HepG2 (cell line): Measurements from ENCODE around the gene BCORL1. TPM values are rescaled to one million over a fixed set of nuclear protein-coding genes. Genes with fewer than 3 reads are reported as not detected.

Experiments used
- ATF7 ChIP-seq, 2 experiments: fragments of 450-650 bp in 1 of 2; sonication (generic) in 1 of 2; formaldehyde crosslinking in 1 of 2; IDR thresholded peaks; 2 replicates each; pipeline versions ENCODE4 v1.4.0 to v1.6.1; 2016 to 2020; ENCODE audit warnings: antibody characterized with exemption in 1 of 2, mild to moderate bottlenecking in 1 of 2, missing genetic modification reagents in 1 of 2
- CBX5 ChIP-seq: sonication (generic); formaldehyde crosslinking; IDR thresholded peaks from 2 replicates; pipeline ENCODE4 v1.4.0; 2020; ENCODE audit warnings: missing genetic modification reagents, borderline replicate concordance
- CEBPG ChIP-seq: IDR thresholded peaks from 2 replicates; pipeline ENCODE4 v1.6.1; 2016
- CERS6 ChIP-seq: sonication (generic); formaldehyde crosslinking; IDR thresholded peaks from 2 replicates; pipeline ENCODE4 v1.5.0; 2020; ENCODE audit warnings: missing genetic modification reagents
- DPF2 ChIP-seq: sonication (generic); formaldehyde crosslinking; IDR thresholded peaks from 2 replicates; pipeline ENCODE4 v1.4.0; 2020; ENCODE audit warnings: mild to moderate bottlenecking, low read depth, missing genetic modification reagents, borderline replicate concordance
- HBP1 ChIP-seq: IDR thresholded peaks from 2 replicates; pipeline ENCODE4 v1.6.1; 2016; ENCODE audit warnings: low read depth, control low read depth
- HNRNPL ChIP-seq: fragments of 200-400 bp; formaldehyde crosslinking; IDR thresholded peaks from 2 replicates; pipeline ENCODE4 v1.6.1; 2017; ENCODE audit warnings: mild to moderate bottlenecking, low read depth, low read length
- IKZF1 ChIP-seq: fragments of 450-650 bp; IDR thresholded peaks from 2 replicates; pipeline ENCODE4 v1.7.1; 2016
- JUNB ChIP-seq: sonication (generic); formaldehyde crosslinking; IDR thresholded peaks from 2 replicates; pipeline ENCODE4 v1.8.0; 2022; ENCODE audit warnings: missing genetic modification reagents, mild to moderate bottlenecking, borderline replicate concordance
- KAT7 ChIP-seq: IDR thresholded peaks from 2 replicates; pipeline ENCODE4 v1.6.1; 2018; ENCODE audit warnings: borderline replicate concordance, missing compliant biosample characterization
- MBD4 ChIP-seq: IDR thresholded peaks from 2 replicates; pipeline ENCODE4 v1.6.1; 2012; ENCODE audit warnings: low read length, inconsistent platforms, borderline replicate concordance
- MTA1 ChIP-seq: sonication (generic); formaldehyde crosslinking; IDR thresholded peaks from 2 replicates; pipeline ENCODE4 v1.4.0; 2020; ENCODE audit warnings: missing genetic modification reagents, mild to moderate bottlenecking, borderline replicate concordance
- NCOA1 ChIP-seq: sonication (generic); formaldehyde crosslinking; IDR thresholded peaks from 2 replicates; pipeline ENCODE4 v1.9.0; 2021; ENCODE audit warnings: missing genetic modification reagents
- NFE2 ChIP-seq: sonication (generic); formaldehyde crosslinking; IDR thresholded peaks from 2 replicates; pipeline ENCODE4 v1.4.0; 2020; ENCODE audit warnings: missing genetic modification reagents
- NFRKB ChIP-seq: fragments of 450-650 bp; IDR thresholded peaks from 2 replicates; pipeline ENCODE4 v1.6.1; 2017
- POLR2A ChIP-seq, 2 experiments: IDR thresholded peaks; 2 replicates each; pipeline ENCODE4 v1.6.1; 2011; ENCODE audit warnings: low read depth in 2 of 2, low read length in 2 of 2, mild to moderate bottlenecking in 1 of 2, moderate library complexity in 1 of 2; ENCODE audit not compliant: insufficient read depth in 1 of 2
- SP140L ChIP-seq: sonication (generic); formaldehyde crosslinking; IDR thresholded peaks from 2 replicates; pipeline ENCODE4 v1.4.0; 2020; ENCODE audit warnings: missing genetic modification reagents, borderline replicate concordance
- THYN1 ChIP-seq: sonication (generic); formaldehyde crosslinking; IDR thresholded peaks from 2 replicates; pipeline ENCODE4 v1.8.1; 2023; ENCODE audit warnings: low read depth, mild to moderate bottlenecking, moderate library complexity, missing genetic modification reagents, borderline replicate concordance
- USF2 ChIP-seq, 2 experiments: sonication (generic) in 1 of 2; formaldehyde crosslinking in 1 of 2; IDR thresholded peaks; 2 replicates each; pipeline versions ENCODE4 v1.5.1 to v1.6.1; 2011 to 2020; ENCODE audit warnings: borderline replicate concordance in 1 of 2, low read depth in 1 of 2, low read length in 1 of 2, mild to moderate bottlenecking in 1 of 2, missing genetic modification reagents in 1 of 2, moderate library complexity in 1 of 2
- ZBTB3 ChIP-seq: sonication (generic); formaldehyde crosslinking; IDR thresholded peaks from 2 replicates; pipeline ENCODE4 v1.4.0; 2020; ENCODE audit warnings: low read depth, mild to moderate bottlenecking, moderate library complexity, missing genetic modification reagents, borderline replicate concordance
- ZC3H13 ChIP-seq: sonication (generic); formaldehyde crosslinking; IDR thresholded peaks from 2 replicates; pipeline ENCODE4 v1.8.1; 2023; ENCODE audit warnings: mild to moderate bottlenecking, missing genetic modification reagents, moderate library complexity
- ZNF605 ChIP-seq: sonication (generic); formaldehyde crosslinking; IDR thresholded peaks from 2 replicates; pipeline ENCODE4 v1.8.0; 2022; ENCODE audit warnings: mild to moderate bottlenecking, missing genetic modification reagents
- ZNF720 ChIP-seq: sonication (generic); formaldehyde crosslinking; IDR thresholded peaks from 2 replicates; pipeline ENCODE4 v1.4.0; 2020; ENCODE audit warnings: missing genetic modification reagents
- ZNF816 ChIP-seq: sonication (generic); formaldehyde crosslinking; IDR thresholded peaks from 2 replicates; pipeline ENCODE4 v1.8.0; 2022; ENCODE audit warnings: missing genetic modification reagents, mild to moderate bottlenecking, borderline replicate concordance
- polyA plus RNA-seq, 8 experiments: library from polyadenylated mRNA; depleted of rRNA in 3 of 8; stranded (reverse) in 7 of 8; unstranded in 1 of 8; fragments of >200 nt; fragmentation: Illumina TruSeq in 4 of 8; extraction: Trizol in 4 of 8; gene quantifications; 2 replicates each; pipeline versions ENCODE4 v1.2.1 to v1.2.3, GENCODE V29; 2011 to 2016; ENCODE audit warnings: low read depth in 4 of 8, missing spikeins in 1 of 8, mixed read lengths in 1 of 8; ENCODE audit not compliant: insufficient read depth in 1 of 8
- total RNA-seq, 5 experiments: library from RNA; depleted of rRNA; stranded (reverse); fragments of >200 nt; fragmentation: Illumina TruSeq; extraction: Trizol; gene quantifications; 2 replicates each; pipeline ENCODE4 v1.2.3, GENCODE V29; 2016; ENCODE audit warnings: low read depth in 1 of 5
- TF ChIP-seq, protein P1 (sequence below): sonication (generic); formaldehyde crosslinking; IDR thresholded peaks from 2 replicates; pipeline ENCODE4 v1.4.0; 2020; ENCODE audit warnings: mild to moderate bottlenecking, missing genetic modification reagents

The BCORL1 gene
- total and polyA plus RNA-seq, 2 of the 13 experiments (the other 11 are each of a cell fraction or from before 2014, with no cell fraction given), result 0.67 to 1.4 TPM

DNA sequence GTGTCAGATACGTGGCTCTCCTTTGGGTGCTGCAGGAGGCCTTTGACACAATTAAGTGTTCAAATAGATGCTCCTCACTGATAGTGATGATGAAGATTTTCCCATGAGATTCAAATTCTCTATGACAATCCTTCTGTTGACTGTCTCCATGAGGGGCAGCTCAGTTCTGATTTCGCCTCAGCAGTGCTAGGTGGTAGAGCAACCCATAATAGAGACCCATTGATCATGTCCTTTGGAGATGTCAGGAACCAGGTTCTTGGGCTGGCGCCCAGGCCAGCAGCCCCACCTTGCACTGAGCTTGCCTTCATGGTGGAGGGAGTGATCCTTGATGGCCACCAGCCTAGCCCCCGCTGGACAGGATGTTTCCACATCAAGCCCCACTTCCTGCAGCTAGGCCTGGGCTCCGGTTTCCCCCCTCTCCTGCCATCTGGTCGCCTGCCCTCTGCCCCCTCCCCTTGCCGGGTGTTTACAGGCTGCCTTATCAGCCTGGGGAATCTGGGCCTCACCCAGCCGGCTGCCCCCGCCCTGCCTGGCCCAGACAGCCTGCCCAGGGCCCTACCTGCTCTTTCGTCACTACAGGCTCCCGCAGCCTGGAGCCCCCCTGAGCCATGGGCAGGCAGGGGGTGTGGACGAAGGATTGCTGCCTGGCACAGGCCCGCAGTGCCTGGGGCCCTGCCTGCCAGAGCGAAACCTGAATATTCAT is 115.2 kb downstream of the BCORL1 start (continued):
- TF ChIP-seq SP140L (CRISPR knock-in tag), result no peak
- TF ChIP-seq NFRKB, result no peak
- TF ChIP-seq, protein P1, sequence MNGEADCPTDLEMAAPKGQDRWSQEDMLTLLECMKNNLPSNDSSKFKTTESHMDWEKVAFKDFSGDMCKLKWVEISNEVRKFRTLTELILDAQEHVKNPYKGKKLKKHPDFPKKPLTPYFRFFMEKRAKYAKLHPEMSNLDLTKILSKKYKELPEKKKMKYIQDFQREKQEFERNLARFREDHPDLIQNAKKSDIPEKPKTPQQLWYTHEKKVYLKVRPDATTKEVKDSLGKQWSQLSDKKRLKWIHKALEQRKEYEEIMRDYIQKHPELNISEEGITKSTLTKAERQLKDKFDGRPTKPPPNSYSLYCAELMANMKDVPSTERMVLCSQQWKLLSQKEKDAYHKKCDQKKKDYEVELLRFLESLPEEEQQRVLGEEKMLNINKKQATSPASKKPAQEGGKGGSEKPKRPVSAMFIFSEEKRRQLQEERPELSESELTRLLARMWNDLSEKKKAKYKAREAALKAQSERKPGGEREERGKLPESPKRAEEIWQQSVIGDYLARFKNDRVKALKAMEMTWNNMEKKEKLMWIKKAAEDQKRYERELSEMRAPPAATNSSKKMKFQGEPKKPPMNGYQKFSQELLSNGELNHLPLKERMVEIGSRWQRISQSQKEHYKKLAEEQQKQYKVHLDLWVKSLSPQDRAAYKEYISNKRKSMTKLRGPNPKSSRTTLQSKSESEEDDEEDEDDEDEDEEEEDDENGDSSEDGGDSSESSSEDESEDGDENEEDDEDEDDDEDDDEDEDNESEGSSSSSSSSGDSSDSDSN (CRISPR knock-in tag), result peak; percentile 38
- TF ChIP-seq MBD4, result no peak
- TF ChIP-seq DPF2, result no peak
- TF ChIP-seq ZC3H13 (CRISPR knock-in tag), result no peak
- TF ChIP-seq IKZF1, result no peak
- peak; percentile 87 for TF ChIP-seq HNRNPL
- TF ChIP-seq USF2 (IDR thresholded peaks at IDR 0.05; ENCODE audit: low read depth, low read length), result no peak
- no peak for TF ChIP-seq USF2 (CRISPR knock-in tag; IDR thresholded peaks at IDR 0.05; ENCODE audit: borderline replicate concordance)
- no peak for TF ChIP-seq ZNF720 (CRISPR knock-in tag)
- TF ChIP-seq ZNF605 (CRISPR knock-in tag), result no peak
- TF ChIP-seq THYN1 (CRISPR knock-in tag), result no peak
- TF ChIP-seq ATF7 (IDR thresholded peaks at IDR 0.05), result no peak
- no peak for TF ChIP-seq ATF7 (CRISPR knock-in tag; IDR thresholded peaks at IDR 0.05)
- no peak for TF ChIP-seq CBX5 (CRISPR knock-in tag)
- TF ChIP-seq MTA1 (CRISPR knock-in tag), result no peak; the same call in 1 of the 2 replicates
- TF ChIP-seq NCOA1 (CRISPR knock-in tag), result no peak
- no peak for TF ChIP-seq KAT7 (CRISPR knock-in tag)
- no peak for TF ChIP-seq NFE2
- peak; percentile 53; the same call in 1 of the 2 replicates for TF ChIP-seq CEBPG (CRISPR knock-in tag)
- no peak for TF ChIP-seq JUNB (CRISPR knock-in tag)
- no peak for TF ChIP-seq CERS6
- TF ChIP-seq HBP1, result no peak
- no peak for TF ChIP-seq ZBTB3 (CRISPR knock-in tag)
- TF ChIP-seq ZNF816 (CRISPR knock-in tag), result no peak
- no peak for TF ChIP-seq POLR2A (IDR thresholded peaks at IDR 0.05; ENCODE audit: insufficient read depth in 1 of 2, low read depth in 2 of 2, low read length in 2 of 2)
